Stimulated activated CD8-positive, alpha-beta memory T cell treated with anti-CD3 and anti-CD28 coated beads, Interleukin-12 subunit alpha, Interleukin-12 subunit beta, amount 100 ng/mL, for 1 hour (primary cell): ENCODE measurements around the gene CYYR1.

Experiments
- DNase-seq: peaks from one replicate; pipeline ENCODE4 v3.0.0-alpha.2; 2020; ENCODE audit warnings: low read depth

Gene CYYR1

DNA sequence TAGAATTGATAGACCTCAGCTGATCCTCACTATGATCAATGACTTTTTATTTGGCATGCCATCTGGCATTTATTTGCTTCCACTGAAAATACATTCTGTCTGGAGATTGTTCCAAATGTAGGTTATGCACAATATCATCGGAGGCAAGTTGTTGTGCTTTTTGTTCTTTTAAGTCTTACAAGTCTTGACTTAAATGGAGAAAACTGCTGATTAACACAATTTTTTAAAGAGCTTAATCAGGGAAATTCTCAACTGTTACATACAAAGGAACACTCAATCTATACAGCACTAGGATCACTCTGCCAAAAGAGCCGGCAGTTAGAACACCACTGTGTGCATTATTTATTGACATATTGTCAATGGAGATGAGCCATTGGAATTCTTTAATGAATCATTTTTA, 19.2 kb downstream of the CYYR1 start:
- no peak for DNase-seq

DNA sequence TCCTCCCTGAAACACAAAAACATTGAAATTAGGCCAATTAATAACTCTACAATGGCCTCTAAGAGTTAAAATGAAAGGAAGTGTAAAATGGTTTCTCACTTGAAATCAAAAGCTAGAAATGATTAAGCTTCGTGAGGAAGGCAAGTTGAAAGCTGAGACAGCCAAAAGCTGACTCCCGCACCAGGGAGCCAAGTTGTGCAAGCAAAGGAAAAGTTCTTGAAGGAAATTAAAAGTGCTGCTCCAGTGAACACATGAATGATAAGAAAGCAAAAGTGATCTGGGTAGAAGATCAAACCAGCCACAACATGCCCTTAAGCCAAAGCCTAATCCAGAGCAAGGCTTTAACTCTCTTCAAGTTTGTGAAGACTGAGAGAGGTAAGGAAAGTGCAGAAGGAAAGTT, 22.8 kb downstream of the CYYR1 start:
- no peak for DNase-seq

DNA sequence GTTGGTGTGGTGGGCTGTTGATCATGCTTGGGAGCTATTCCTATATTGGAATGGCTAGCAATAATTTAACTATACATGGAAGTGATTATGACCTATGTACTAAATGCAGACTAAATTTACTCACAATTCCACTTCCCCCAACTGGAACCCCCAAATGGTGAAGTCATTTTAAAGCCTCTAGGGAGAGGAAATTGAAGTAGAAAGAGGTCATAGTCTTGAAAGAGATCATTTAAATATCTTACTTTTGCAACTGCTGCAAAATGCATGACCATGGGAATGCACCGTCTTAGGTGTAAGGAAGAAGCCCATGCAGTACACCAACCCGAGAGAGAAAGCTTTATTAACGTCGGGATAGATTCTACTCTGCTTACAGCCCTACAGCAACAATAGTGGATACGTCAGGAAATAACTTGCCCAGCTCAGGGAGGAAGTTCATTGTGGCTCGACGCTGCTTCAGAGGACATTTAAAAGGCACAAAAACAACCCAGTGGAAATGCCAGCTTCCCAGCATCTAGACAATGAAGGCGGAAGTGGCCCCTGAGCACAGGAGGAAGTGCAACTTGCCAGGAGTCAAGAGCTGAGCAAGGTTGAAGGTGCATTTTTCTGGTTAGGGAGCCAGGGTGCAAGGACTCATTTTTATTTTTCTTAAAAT, 26.5 kb downstream of the CYYR1 start:
- no peak for DNase-seq

DNA sequence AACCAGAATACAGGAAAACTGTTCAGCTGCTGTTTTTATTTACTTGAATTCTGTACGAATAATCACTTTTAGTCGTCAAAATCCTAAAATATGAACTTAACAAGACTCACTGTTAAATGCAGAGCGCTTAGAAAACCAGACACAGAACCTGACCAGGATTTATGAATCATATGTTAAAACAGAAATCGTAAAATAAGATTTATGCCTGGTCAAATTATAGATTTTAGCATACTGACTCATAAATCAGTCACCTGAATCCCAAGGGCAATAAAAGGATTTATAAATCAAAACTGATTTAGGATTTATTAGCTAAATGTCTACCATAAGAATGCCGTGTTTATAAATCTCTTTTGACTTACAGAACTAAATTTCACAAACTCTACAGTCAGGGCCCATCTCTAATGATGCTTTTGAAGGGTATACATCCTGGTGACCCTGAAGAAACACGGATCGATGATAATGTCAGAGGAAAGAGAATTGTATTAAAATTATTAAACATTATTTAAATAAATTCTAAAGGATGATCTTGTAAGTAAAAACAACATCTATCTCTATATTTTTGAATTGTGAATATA, 28.8 kb downstream of the CYYR1 start:
- DNase-seq, result no peak

DNA sequence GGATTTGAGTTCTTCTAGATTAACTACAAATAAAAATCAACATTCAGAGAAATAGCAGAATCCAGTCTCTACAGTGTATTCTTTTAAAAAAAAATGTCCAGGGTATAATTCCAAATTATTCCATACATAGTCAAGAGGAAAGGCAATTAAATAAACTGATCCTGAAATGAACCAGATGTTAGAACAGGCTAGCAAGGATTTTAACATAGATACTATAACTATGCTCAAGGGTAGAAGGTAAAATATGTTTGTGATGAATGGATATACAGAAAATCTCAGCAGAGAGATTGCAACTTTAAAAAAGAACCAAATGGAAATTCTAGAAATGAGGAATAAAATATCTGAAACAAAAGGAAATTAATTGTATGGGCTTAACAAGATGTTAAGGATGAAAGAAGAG, 32.4 kb downstream of the CYYR1 start:
- no peak for DNase-seq

DNA sequence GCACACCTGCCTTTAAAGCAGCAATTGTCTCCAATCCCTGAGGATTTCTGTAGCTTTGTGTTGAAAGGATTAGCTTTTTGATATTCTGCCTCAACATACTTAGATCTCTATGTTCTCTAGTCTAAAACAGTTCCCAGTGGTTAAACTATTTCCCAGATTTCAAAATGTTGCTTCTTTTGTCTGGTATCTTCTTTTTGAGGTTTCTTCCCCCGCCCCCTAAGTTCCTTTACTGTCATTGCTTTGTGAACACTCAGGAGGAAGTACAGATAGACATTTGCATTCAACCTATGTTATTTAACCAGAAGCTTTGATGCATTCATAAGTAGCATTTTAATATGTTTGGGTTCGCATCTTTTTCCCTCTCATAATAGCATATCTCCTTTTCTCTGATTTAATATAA, 33.5 kb downstream of the CYYR1 start:
- no peak for DNase-seq

DNA sequence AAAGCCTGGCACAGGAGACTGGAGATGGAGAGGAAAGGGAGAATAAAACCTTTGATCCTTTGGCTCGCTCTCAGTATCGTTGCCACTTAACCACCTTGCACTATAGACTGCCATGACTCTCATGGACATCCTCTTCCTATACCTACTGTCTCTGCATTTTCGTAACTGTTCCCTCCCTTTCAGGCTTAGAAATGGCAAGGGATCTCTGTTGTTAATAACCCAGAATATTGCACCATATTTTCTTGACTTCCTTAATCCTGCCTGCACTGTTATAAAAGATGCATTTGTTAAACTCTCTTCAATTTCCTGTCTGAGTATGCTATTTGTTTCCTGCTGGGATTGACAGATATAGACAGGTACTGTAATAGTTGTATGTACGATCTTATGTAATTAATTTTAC, 38.6 kb downstream of the CYYR1 start:
- DNase-seq, result no peak

DNA sequence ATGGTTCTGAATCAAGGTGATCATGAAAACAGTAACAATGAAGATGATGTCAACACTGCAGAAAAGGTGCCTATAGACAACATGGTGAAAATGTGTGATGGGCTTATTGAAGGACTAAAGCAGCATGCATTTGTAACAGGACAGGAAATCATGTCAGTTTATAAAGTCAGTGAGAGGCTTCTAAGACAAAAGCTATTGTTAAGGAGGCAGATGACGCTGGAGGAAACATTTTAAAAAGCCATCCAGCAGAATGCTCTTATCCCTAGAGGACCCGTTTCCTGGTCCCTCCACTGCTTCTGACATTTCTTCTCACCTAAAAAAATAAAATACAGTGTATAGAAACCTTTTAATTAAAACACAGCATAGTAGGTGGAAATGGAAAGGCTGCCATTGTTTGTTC, 40.9 kb downstream of the CYYR1 start:
- no peak for DNase-seq

DNA sequence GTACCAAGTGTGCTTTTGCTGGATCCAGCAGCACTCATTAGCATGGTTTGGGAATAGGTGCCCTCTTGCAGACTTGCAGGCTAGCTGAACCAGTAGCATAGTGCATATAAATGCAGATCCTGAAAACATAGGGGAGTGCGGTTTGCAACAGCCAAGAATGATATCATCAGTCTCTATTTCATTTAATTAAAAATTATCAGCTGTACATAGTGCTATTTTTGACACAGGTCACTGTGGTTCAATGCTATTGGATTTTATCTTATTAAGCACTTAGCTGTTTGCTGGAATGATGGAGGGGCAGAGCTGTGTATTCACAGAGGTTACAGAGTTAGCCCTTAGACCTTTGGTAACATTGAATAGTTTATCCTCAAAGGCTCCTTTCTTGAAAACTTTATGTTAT, 43.6 kb downstream of the CYYR1 start:
- DNase-seq, result no peak

DNA sequence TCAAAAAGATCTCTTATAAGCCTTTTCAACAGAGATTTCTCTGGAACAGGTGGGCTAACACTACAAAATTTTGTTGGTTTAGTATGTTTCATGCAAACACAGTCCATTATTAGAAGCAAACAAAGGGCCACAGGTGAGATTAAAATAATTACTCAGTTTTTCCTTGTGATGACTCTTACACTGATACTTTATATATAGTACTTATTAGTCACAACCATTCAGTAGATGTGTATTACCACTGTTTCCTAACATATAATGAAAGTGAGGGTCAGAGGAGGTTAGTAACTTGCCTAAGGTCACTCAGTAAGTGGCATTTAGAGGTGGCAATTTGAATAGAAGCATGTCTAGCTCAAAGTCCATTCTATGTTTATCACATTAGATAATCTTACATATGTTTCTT, 44.2 kb downstream of the CYYR1 start:
- DNase-seq, result no peak

DNA sequence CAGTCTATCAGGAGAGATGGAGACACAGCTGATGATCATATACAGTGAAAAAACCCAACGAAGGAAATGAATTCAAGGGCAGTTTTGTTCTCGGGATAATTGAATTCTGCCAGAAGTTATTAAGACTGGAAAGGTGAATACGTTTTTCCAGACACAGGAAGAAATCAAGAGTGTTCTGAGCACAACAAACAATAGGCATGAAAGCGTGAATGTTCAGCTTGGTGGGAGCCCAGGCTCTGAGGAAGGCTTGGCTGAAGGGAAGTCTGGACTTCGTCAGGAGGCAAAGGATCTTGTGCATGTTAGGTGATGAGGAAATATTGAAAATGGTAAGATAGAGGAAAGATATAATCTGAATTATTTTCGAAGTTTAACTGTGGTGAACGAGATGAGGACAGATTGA, 50.4 kb downstream of the CYYR1 start:
- no peak for DNase-seq

DNA sequence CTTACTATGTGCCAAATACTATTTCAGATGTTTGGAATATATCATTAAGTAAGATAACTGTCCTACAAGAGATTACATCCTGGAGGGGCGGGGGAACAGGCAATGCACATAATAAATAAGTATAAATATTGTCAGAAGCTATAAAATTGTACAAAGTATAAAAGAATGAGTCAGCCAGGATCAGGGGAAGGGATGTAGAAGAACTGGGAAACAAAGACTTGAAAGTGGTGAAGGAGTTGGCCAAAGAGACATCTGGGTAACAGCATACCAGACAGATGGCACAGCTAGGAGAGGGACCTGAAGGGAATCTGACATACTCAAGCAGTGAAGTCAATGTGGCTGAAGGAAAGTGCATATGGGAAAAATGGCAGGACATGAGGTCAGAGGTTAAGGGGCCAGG, 53.9 kb downstream of the CYYR1 start:
- DNase-seq, result no peak

DNA sequence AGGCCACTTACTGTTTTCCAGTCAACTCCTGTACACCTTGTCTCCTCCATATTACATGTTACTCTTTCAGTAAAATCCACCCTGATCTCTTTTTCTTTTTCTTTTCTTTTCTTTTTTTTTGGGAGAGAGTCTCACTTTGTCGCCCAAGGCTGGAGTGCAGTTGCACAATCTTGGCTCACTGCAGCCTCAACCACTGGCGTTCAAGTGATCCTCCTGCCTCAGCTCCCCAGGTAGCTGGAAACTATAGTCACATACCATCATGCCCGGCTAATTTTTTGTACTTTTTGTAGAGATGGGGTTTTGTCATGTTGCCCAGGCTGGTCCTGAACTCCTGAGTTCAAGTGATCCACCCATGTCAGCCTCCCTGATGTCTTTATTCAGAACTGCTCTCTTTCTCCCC, 57.8 kb downstream of the CYYR1 start:
- no peak for DNase-seq

DNA sequence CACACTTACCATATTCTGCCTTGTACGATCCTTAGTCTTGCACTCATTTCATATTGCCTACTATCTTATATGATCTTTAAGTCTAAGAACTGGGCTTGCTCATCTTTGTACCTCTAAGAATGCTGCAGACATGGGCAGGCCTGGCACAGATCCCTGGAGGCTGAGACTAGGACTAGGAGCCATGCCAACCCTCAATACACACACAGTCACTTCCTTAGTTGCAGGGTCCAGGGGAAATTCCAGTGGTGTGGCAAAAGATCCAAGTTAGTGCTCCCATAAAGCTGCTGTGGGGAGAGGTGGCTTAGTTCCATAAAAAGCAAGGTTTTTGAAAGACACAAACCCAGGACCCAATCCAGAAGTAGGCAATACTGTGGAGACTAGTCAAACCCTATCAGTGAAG, 59.9 kb downstream of the CYYR1 start:
- DNase-seq, result no peak

DNA sequence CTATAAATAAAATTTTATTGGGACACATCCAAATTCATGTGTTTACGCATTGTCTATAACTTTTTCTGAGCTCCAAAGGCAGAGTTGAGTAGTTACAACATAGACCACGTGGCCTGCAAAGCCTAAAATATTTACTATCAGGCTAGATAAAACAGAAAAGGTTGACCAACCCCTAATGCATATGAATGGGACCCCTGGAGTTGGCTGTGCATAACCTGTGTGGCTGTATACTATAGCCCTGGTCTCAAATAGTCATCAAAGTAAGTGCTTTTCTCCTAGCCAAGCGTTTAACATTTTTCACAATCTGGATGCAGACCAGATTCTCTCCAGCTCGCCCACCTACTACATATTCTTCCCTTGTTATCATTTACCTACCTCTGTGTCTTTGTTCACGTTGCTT, 60.4 kb downstream of the CYYR1 start:
- no peak for DNase-seq

DNA sequence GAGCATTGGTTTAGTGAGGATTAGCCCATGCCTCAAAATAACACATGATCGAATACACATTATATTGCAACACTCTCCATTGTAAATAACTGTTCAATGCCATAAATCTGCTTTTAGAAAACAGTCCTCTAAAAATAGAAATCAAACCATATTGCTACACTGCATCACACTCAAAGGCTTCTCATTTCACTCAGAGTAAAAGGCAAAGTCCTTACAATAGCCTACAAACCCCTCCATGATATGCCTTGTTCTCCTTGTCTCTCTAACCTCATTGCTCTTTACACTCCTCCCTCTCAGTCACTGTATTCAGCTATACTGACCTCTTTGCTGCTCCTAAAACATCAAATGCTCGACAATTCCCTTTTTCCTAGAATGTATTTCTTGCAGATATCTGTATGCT, 64.2 kb downstream of the CYYR1 start:
- no peak for DNase-seq

DNA sequence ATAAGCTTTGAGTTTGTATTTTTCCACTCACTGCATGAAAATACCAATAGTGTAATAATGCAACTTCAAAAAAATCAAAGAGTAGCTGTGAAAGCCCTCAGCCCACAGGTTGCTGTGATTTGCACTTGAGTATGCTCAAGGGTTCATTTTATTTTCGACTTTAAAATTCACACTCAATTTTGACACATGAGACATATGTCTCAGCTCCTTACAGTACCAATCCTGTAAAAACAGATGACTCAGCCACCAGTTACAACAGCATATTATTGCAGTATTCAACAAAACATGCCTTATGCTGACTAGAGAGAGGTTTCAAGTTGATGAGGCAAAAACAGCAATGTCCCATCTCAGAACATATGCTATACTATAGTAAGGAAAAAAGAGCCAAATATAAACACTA, 66.1 kb downstream of the CYYR1 start:
- DNase-seq, result no peak

DNA sequence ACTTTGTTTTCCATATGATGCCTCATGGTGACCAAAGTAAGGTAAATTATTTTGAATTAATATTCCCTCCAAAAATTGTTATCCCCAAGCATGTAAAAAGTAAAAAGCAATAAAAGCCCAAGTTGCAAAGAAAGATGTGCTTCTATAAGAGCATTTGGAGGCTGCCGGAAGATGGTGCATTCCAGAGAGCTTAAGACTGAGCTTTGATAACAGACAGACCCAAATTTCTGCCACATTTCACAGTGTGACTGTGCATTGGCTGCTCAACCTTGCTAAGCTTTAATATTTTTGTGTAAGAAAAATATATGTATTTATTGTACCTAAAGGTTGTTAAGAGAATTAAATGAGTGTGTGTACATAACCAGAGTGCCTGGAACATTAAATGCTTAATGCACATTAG, 67.9 kb downstream of the CYYR1 start:
- DNase-seq, result no peak

DNA sequence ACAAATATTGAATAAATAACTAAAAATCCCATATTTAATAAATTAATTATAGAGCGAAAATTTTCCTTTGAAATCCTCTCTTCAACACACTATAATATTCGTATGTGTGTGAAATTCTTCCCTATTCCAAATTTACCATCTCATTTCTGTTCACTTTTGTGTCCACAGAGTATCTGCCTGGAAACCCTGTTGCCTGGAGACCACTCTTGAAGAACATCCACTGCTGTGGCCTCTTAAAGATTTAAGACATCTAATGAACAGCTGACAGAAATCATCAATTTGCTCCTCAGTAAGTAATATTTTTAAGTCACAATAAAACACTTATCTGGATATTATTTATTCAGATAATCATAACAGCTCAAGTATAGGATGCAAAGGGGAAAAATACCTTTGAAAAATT, 69.7 kb downstream of the CYYR1 start:
- no peak for DNase-seq

DNA sequence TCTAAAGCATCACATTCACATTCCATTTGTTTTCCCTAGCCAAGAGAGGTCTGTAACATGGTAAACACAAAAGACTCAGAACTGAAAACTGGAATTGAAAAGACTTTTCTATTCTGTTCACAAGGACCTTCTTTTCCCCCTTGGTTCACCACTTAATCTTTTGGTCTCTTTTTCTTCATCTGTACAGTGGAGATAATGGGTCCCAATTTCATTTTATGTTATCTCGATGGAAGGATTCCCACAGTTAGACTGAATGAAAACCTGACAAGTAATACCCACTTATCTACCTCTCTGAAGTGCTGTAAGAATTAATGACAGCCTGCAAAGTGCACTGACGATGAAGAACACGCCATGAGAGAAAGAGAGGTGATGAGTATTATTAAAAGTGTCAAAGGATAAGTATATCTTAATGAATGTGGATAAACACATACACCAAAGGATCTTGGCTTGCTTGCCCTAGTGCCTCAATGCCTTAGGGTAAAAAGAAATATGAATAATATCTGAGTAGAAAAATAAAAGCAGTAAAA, 71.5 kb downstream of the CYYR1 start:
- DNase-seq, result no peak

DNA sequence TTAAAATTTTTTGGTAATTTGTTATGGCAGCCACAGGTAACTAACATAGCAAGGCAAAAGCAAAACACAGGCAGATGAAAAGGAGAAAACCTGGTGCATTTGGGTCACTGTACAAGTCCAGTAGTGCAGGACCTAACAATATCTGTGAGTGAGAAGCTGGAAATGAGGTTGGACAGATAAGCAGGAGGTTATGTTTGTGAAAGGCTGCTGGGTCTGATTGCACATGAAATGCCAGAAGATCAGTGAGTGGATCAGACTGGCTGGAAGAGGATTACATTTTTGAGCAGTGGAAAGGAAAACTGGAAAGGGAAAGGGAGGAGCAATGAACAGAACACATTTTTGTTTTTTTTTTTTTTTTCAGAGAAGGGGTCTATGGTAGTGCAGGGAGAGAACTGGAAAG, 73.6 kb downstream of the CYYR1 start:
- no peak for DNase-seq

DNA sequence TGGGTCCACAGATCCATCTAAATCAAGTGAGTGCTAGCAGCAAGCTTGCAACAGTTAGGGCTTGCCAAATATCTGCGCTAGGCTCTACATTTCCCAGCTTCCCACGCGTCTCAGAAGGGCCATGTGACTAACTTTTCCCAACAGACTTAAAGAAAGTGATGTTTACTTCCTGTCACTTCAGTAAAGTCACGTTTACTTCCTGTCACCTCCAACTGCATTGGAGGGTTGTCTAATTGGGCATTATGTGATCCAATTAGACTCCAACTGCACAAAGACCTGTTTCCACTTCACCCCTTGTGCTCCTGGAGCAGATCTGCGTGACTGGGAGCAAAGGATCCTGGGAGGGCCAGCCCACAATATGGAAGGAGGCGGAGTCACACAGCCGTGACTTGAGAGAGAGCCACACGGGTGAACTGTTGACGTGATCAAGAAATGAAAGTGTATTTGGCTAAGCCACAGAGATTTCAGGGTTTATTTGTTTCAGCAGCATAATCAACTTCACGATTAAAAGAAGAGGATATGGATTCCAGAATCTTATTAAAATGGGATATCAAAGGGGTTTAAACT, 77.7 kb downstream of the CYYR1 start:
- DNase-seq, result no peak

DNA sequence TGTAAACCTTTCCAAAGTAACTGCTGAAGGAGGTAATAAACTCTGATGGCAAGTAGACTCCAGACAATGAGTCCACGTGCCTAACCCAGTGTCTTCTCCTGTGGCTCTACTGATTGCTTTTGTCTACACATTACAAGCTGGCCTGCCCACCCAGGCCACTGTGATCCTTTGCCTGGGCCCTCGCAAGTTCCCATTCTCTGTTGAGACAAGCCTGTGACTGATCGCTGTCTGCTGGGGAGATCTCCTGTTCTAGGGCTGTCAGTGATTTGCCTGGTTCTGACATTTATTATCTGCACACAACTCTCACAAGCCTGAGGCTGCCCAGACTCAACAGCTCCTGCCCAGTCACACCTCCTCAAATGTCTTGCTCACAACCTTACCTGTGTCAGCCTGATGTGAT, 81.4 kb downstream of the CYYR1 start:
- DNase-seq, result no peak

DNA sequence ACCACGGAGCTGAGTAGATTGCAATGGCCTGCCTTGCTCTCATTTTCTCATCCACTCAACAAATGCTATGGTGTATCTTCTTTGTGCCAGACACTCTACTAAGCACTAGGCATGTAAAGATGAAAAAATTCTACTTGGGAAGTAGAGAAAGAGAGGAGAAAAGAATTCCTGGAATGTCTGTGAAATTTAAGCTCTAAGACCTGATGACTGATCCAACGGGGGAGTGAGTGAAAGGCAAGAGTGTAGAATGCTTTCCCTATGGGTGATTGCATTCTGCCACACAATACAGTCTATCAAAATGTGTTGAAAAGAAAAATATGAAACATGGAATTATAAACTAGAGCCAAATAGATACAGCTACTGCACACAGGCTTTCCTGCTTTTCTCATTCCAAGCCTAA, 82.3 kb downstream of the CYYR1 start:
- DNase-seq, result no peak
